Activated effector memory CD4-positive, alpha-beta T cell treated with anti-CD3 and anti-CD28 coated beads, Interleukin-2, amount 50 U/mL, for 16 hours (primary cell): ENCODE results near the gene GNPTAB.
A peak's percentile ranks its signal among the peaks of the same experiment; 100 is the strongest.
"Not testable (repeated sequence)": the region's sequence is repeated elsewhere in the genome, so short reads cannot be mapped to it uniquely, and the experiment has no call there.

Experiments used
- DNase-seq: peaks from one replicate; pipeline ENCODE4 v3.0.0-alpha.2; 2020

Gene GNPTAB

DNA sequence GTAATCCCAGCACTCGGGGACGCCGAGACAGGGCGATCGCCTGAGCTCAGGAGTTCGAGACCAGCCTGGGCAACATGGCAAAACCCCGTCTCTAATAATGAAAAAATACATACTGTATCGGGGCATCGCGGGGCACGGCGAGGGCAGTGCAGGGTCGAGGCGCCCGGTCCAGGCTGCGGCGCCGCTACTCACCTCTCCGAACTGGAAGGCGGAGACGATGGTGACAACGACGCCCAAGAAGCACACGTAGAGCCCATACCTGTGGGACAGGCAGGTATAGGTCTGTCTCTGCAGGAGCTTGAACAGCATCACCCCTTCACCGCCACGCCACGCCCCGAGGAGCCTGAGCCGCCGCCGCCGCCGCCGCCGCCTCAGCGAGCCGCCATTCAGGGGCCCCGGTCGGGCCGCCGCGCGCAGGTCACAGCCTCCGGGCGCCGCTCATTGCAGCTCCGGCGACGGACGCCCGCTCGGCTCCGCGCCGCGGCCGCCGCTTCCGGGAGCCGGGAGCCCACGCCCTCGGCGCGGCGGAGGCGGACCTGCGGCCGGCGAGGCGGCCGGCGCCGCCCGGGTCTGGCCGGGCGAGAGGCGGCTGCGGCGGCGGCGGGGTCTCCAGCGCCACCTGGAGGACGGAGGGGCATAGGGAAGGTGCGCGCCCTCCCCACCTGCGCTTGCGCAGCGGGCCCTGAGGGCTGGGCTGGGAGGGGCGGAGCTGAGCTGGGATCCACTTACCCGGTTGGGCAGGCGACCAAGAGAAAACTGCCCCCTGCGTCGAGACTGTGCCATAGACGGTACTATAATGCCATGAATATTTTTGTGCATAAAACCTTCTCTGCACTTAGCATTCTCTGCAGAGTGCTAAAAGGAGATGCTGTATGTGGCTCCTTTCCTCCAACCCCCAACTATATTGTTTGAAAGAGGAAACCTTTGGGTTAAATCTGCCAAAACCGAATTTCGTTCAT lies at the start of gene GNPTAB:
Gene GNPTAB (minus strand): TSS at position 593 of the 959 bp plus-strand sequence. CDS start 284 bp downstream, at position 309.
- DNase-seq, result peak; percentile 98

DNA sequence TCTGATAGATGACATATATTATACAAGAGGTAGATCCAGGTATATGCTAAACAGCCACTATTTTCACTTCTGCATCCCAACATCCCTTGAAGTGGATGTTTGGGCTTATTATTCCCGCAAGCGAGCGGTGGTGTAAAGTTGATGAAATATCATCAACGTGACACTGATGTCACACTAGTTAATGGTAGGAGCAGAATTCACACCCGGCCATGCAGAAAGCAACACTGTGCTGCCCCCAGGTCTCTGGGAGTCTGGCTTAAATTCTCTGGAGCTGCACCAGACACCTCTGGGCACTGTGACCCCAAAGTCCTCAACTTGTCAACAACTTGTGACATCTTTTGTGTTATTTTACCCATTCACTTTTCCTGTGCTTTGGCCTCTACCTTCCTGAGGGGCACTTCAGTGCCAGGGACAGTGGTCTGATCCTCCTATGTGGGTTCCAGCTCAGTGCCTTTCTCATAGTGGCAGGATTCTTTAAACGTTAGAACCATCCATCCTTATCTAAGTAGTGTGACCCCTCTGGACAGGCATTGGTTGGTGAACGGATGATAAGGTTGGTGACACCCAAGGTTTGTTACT lies 47.6 kb upstream of the GNPTAB start:
- no peak for DNase-seq

- no peak for DNase-seq
Measured at GRCh38 chr12:101877806-101878242, 47.1 kb upstream of the GNPTAB start.

DNA sequence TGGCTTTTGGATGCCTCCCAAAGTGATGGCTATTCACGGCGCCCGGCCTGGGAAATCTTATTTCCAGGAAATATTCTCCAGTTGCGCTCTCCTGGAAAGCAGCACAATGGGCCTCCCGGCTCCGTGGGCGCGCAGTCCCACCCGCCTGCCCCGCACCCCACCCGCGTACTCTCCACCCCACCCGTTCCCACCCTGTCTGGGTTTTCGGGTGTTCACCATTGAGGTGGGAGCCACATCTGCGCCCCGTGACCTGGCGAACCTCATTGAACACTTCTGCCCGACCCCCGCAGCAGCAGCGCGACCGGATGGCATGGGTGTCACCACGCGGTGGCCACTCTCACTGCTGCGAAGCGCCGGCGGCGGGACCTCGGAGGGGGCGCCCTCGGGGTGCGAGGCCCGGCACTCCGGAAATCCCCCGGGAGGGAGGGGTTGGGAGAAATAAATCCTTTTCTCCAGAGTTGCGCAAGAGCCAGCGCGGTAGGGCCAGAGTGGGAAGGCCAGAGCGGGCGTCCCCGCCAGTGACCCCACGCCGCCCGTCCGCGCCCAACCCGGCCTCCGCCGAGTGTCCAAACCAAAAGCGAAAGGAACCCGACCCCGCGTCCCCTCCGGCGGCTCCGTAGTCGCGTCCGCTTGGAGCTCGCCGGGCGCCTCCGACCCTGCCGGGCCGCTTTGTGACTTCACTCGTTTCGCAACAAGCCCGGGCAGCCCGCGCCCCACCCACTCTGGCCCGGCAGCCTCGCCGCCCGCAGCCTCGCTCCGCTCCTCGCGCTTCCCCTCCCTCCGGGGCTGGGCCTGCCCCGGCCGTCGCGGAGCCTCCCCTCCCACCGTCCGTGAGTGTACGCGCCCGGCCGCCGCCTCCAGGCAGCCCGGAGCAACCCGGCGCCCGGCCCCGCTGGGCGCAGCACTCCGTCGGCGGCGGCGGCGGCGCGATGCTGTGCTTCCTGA lies 46.4 kb upstream of the GNPTAB start, which contains the start of gene DRAM1:
Gene DRAM1 (plus strand): TSS at position 720 of the 945 bp plus-strand sequence. CDS start 210 bp downstream, at position 930.
- DNase-seq, result peak; percentile 88

GRCh38 chr12:101876322-101876860 lies 45.6 kb upstream of the GNPTAB start:
- DNase-seq, result no peak

GRCh38 chr12:101875162-101875561 lies 44.4 kb upstream of the GNPTAB start:
- DNase-seq, result no peak

DNA sequence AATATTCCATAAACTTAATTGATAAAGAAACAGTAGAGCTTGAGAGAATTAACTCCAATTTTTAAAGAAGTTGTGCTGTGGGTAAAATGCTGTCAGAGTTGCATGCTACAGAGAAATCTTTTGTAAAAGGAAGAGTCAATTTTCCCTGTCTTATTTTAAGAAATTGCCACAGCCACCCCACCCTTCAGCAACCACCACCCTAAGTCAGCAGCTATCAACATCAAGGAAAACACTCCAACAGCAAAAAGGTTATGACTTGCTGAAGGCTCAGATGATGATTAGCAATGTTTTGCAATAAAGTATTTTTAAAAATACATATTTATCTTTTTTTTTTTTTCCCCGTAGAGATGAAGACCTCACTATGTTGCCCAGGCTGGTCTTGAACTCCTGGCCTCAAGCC lies 40.2 kb upstream of the GNPTAB start:
- no peak for DNase-seq

GRCh38 chr12:101867619-101868018 lies 36.9 kb upstream of the GNPTAB start:
- not testable (repeated sequence) for DNase-seq

DNA sequence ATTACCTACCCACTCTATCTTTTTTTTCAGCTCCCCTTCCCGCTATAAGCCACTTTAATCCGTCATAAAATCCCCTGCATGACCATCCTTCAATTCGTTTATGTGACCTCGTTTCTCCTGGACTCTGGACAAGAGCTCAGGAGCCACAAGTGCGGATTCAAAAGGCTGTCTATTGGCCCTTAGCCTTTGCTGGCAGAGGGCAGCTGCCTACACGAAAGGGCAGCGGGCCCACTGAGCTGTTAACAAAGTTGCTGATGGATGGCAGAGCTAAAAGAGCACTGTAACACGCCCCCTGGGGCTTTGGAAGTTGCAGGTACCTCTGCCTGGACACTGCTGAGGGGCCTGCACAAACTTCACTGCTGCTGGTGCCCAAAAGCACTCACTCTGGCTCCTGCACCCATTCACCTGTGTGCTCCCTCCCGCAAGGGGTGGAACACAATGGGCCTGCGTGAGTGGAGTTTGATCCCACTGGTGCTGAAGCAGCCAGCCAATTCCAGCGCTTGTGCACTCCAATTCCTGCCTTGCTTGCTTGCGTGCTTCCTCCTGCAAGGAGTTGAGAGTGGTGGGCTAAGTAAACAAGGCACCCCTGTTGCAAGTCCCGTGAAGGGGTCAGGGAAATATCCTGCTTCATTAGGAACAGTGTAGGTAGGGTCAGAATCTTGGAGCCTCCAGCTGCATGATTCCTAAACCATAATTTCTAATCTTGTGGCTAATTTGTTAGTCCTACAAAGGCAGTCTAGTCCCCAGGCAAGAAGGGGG lies 36.0 kb upstream of the GNPTAB start:
- no peak for DNase-seq

DNA sequence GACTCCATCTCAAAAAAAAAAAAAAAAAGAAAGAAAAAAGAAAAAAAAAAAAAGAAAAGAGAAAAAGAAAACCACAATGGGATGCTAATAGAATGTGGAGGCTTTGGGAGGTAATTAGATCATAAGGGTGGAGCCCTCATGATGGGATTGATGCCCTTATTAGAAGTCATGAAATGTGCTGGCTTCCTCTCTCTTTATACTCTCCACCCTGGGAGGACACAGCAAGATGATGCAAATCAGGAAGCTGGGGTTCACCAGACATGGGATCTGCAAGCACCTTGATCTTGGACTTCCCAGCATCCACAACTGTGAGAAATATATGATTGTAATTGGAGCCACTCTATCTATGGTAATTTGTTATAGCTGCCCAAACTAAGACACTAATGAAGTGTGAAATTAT lies 33.2 kb upstream of the GNPTAB start:
- no peak for DNase-seq

DNA sequence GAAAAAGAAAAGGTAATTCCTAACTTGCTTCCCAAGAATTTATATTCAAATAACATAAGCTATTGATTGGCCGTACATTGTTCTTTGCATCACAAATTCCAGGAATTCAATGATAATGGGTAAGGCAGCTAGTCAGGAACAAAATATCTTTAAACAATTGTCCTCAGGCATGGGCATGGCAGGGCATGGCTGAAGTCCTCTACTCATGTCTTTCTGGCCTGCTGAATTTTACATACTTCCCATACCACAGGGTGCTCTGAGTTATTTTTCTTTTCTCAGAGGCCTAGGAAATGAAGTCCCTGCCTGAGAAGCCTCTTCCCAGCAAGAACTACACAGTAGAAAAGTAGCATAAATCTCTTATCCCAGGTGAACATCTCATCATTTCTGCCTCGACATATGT lies 31.5 kb upstream of the GNPTAB start:
- no peak for DNase-seq

DNA sequence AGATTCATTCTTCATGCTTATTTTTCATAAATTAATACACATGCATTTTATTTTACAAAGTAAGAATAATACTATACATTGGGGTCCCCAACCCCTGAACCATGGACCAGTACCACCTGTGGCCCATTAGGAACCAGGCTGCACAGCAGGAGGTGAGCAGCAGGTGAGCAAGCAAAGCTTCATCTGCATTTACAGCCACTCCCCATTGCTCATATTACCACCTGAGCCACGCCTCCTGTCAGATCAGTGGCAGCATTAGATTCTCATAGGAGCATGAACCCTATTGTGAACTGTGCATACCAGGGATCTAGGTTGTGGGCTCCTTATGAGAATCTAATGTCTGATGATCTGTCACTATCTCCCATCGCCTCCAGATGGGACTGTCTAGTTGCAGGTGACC lies 30.9 kb upstream of the GNPTAB start:
- not testable (repeated sequence) for DNase-seq

DNA sequence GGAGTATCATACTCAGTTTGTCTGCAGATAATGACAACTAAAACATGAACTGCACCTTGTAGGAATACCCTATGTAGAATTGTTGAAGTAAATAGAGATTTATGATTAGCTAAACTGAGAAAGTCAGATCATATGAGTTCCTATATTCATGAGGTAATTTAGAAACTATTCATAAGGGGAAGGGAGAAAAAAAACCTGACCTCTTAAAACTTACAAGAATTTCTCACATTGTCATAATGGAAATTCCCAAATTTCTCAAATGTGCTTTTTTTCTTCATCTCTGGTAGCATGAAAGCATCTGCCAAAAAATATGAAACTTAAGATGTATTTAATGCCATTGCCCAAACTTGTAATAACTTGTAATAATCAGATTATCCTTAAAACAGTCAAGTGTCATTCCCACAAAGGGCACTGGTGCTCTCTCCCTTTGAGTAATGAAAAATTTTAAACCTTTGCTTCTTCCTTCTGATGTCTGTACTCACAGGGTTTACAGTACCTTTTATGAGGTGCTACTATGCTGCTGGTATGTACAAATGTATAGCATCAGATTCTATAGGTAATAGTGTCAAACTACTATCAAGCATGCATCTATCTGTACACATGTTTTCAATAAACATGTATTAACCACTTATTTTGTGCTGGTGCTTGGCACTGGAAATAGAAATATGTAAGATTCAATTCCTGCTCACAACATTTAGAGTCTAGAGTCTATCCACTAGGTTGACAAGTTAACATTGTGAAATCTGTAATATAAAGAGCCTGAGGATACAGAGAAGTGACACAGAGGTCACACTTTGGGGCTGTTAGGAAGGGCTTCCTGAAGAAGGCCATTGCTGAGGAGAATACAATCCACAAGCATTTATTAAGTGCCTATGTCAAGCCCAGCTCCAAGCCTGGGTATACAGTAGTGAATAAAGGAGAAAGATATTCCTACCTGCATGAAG lies 29.2 kb upstream of the GNPTAB start:
- no peak for DNase-seq

DNA sequence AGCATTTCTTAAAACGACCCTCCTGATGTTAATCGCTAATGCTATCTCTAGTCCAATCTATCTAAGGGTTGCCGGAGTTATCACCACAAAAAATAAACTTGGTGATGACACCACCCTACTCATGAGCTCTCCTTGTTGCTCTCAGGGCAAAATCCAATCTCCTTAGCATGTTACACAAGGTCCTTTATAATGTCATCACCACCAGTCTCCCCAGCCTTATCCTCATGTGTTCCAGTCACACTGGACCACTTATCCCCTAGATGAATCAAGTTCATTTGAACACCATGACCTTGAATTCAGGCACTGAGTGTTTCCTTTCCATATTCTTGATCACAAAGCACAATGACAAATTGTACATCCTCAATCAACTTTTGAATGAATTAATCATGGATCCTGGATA lies 27.6 kb upstream of the GNPTAB start:
- DNase-seq, result no peak

DNA sequence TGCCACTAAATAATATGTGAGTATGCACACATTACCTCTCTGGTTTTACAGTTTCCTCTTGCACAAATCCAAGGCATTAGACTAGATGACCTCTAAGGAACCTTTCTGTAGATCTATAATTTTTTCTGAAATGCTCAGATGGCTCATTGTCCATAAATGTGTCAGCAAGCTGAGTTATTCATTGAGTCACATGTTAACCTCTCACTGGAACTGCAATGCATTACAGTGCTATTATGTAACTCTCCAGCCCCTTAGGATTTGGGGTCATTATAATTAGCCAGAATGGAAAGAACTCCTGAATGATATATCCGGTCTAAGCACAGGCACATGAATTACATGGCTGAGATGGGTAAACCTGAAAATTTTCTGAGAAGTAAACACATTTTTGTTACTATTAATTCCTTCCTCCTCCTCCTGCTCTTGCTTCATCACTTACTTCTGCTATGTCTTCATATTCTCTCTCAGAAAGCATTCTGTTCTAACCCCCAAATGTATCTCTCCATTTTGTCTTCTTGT lies 26.3 kb upstream of the GNPTAB start:
- no peak for DNase-seq

GRCh38 chr12:101856614-101857013 lies 25.9 kb upstream of the GNPTAB start:
- DNase-seq, result not testable (repeated sequence)

DNA sequence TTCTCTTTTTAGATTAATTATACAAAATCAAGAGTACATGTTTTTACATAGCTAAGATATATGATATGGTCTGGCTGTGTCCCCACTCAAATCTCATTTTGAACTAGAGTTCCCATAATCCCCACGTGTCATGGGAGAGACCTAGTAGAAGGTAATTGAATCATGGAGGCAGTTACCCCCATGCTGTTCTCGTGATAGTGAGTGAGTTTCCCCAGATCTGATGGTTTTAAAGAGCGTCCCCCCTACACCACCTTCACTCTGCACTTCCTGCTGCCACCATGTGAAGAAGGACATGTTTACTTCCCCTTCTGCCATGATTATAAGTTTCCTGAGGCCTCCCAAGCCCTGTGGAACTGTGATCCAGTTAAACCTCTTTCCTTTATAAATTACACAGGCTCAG lies 25.2 kb upstream of the GNPTAB start:
- DNase-seq, result no peak

DNA sequence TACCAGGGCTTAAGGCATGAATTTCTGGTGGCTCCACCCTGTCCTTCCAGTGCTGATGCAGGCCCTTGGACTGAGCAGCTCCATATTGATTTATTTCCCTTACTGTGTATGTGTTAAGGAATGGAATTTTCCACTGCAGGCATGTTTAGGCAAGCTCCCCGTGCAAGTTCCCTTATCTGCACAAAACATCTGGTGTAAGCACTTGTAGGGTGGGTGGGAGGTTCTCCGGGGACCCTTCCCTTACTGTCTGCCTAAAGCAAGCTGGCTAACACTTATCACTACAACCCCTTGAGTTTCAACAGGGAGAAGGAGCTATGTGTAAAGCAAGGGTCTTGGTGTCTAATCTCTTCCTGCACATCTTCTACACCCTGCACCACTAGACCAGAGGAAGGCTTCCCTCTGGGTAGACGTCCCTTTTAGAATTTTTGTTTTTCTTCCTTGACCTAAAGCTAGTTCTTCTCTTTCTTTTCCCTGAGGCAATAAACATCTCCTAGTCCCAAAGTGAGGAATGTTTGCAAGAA lies 24.7 kb upstream of the GNPTAB start:
- DNase-seq, result no peak

DNA sequence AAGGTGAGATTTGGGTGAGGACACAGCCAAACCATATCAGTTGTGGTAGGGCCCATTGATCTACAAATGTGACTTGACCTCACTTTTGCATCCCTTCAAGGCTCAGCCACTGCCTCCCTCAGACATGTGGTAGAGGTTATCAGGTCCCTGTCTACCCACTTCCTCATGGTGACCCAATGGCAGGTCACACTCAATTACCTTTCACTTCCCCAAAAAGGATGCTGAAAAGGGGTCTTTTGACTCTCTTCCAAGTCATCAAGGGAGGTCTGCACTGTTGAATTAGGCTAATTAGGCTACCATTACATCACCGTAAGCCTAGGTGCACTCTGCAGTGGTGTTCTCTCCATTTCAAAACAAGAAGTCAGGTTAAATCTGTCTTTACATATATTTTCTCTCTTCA lies 24.0 kb upstream of the GNPTAB start:
- no peak for DNase-seq

GRCh38 chr12:101852998-101853397 lies 22.2 kb upstream of the GNPTAB start:
- DNase-seq, result no peak
